CD4-positive, alpha-beta T cell treated with Interleukin-17A for 4 hours (primary cell): Measurements from ENCODE around the gene PLSCR2.
"Not testable (repeated sequence)": the region's sequence is repeated elsewhere in the genome, so short reads cannot be mapped to it uniquely, and the experiment has no call there.

ENCODE experiments used
- DNase-seq: peaks from one replicate; pipeline ENCODE4 v3.0.0-alpha.2; 2020; ENCODE audit warnings: mixed read lengths

PLSCR2 gene, protein sequence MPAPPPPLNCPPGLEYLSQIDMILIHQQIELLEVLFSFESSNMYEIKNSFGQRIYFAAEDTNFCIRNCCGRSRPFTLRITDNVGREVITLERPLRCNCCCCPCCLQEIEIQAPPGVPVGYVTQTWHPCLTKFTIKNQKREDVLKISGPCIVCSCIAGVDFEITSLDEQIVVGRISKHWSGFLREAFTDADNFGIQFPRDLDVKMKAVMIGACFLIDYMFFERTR

DNA sequence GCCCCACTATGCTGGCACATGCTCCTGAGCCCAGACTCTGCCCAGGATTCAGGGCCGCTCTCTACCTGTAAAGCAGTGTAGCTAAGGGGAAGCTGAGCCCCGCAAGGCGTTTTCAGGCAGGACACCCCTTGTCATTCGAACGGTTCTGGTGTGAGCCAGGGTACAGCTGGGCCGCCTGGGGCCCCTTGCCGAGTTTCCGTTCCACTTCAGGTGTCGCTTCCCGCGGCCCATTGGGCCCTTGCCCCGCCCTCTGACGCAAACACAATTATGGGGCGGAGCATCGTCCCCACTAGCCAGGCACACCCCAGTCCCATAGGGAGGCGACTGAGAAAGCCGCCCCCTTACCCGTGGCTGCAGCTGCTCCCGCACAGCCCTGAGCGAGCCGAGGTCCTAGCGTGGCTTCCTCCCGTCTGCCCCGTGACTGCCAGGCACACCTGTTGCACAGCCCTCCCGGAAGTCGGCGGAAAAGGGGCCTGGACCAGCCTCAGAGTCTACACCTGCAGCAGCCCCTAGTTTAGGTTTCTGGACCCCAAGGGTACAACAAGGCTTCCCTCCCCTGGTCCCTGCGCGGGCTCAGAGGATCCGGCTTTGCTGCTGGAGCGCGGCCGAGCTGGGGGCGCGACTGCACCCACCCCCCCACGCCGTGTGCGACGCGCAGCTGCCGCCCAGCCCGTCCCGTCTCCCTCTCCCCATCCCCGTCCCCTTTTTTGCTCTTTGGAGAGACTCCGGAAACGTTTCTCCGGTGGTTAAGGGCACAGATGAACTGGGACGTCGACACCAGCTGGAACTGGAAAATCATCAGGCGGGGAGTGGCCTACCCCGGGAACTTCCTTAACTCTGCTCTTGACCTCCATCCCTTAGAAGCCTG lies at the start of gene PLSCR2:
TSS of gene PLSCR2 (minus strand) at position 412 of the 868 bp plus-strand sequence. CDS start 9,657 bp downstream, outside the sequence.
- peak; percentile 79 for DNase-seq

DNA sequence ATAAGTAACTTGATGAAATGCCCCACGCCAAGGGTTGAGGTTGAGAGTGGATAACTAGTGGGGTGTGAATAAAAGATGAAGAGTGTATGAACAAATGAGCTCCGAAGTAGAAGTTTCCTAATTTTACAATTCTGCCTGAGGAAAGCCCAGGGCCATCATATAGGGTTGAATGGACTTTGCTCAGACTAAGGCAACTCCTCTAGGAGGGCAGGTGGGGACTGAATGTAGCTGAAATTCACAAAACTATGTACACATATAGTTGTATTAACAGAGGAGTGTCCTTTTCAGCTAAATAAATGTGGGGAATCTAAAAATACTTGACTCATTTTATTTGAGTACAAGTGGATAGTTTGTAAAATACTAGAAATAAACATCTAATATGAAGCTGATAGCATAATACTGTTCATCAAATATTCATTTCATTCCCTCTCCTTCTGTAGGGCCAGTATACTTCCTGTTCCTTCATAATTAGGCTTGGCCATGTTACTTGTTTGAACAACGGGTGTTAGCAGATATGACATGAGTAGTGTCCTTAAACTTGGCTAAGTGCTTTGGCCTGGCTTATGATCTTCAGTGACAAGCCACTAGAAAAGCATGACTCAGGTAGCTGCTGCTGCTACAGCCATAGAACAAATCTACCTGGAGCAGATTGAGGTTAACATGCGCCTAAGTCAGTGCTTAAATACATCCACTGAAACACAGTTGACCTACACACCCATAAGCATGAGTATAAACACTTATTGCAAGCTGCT lies 48.5 kb upstream of the PLSCR2 start:
- no peak for DNase-seq

DNA sequence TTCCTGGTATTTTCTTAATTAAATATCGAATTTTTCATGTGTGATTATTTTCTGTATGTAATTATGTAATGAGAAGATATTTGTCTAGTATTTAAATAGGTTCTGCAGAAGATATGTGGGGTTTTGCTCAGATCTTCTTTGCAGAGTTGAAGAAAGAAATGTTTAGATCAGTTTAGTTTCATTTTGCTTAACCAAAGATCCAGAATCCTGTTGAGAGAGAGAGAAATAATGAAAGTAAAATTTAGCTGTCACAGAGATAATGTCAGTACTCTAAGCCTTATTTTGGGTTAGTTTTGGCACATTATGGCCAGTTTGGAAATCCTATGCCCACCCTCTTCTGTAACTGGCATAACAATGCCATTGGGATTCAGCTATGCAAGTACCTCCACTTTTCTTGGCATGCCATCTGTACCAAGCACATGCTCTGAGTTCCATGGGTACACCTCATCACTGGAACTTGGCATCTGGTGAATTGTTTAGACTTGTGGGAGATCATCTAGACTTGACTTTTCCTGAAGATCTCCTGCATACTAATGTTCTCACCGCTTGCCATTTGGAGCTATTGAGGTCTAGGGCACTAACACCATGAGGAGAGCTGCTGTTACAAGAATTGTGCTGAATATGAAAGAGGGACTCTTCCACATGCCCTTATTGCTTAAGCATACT lies 44.2 kb upstream of the PLSCR2 start:
- DNase-seq = no peak

DNA sequence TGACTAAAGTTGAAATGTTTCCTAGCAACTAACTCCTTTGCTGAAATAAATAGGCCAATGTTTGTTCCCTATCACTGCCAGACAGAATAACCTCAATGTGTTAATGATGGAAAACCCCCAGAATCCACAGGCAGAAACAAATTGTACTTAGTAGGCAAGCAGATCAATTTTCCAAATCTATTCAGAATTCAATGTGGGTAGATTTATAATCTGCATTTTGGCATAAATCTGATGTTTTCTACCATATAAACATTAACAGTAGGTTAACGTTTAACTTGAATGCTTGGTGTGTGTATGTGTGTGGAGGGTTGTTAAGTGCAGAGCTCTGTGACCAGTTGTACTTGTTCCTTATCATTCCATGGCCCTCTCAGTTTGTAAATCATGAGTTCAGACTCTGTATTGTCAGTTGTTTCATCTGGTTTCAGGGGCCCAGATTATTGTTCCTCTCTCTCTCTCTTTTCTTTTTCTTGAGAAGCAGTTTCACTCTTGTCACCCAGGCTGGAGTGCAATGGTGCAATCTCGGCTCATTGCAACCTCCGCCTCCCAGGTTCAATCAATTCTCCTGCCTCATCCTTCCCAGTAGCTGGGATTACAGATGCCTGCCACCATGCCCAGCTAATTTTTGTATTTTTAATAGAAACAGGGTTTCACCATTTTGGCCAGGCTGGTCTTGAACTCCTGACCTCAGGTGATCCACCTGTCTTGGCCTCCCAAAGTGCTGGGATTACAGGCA lies 42.2 kb upstream of the PLSCR2 start:
- no peak for DNase-seq

DNA sequence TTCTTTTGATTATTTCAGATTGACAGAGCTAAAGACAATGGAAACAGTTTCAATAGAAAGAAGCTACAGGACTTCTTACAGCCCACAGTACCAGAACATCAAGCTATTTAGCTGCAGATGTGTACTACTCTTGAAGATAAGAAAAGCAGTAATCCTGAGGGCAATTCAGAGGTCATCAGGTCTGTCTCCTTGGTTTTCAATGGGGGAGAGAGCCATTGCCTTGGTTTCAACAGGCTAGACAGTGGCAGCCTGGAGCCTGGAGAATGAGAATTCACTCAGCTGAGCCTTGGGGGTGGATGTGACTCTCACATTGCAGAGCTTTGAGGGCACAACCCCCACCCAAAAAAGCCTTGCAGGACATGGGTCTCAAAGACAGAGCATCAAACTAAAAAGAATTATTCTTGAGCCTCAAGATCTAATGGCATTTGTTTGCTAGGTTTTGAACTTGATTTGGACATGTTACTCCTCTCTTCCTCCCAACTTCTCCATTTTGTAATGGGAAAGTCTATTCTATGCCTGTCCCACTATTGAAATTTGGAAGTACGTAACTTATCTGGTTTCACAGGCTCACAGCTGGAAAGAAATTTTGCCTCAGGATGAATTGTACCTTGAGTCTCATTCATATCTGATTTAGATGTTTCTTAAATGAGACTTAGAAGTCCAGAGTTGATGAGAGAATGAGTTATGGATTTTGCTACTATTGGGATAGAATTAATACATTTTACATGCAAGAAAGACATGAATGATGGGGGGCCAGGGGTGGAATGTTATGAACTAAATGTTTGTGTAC lies 38.2 kb upstream of the PLSCR2 start:
- no peak for DNase-seq

DNA sequence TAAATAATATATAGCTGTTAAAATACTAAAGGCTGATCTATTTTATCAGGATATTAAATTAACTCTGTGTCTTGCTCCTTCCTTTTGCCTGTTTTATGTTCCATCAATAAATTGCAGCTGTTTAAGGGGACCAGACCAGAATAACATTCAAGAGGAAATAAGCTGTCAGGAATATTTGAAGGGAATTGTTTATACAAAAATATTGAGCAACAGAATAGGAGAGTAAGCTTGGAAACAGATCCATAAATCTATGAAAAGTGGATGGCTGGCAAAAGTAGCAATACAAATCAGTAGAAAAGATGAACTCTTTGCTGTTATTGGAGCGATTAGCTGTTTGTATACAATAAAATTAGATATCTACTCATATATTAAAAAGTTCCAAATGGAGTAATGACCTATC lies 36.2 kb upstream of the PLSCR2 start:
- DNase-seq = no peak

DNA sequence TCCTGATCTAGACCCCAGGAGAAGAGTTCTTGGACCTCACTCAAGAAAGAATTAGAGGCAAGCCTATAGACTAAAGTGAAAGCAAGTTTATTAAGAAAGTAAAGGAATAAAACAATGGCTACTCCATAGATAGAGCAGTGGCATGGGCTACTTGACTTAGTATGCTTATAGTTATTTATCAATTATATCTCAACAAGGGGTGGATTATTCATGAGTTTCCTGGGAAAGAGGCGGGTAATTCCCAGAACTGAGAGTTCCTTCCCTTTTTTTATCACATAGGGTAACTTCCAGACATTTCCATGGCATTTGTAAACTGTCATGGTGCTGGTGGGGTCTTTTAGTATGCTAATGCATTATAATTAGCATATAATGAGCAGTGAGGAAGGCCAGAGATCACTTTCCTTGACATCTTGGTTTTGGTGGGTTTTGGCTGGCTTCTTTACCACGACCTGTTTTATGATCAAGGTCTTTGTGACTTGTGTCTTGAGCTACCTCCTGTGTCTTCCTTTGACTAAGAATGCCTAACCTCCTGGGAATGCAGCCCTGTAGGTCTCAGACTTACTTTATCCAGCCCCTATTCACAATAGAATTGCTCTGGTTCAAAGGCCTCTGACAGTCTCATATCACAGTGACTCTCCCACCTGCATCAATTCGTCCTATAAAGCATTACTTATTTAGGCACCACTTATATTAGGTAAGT lies 35.3 kb upstream of the PLSCR2 start:
- no peak for DNase-seq

DNA sequence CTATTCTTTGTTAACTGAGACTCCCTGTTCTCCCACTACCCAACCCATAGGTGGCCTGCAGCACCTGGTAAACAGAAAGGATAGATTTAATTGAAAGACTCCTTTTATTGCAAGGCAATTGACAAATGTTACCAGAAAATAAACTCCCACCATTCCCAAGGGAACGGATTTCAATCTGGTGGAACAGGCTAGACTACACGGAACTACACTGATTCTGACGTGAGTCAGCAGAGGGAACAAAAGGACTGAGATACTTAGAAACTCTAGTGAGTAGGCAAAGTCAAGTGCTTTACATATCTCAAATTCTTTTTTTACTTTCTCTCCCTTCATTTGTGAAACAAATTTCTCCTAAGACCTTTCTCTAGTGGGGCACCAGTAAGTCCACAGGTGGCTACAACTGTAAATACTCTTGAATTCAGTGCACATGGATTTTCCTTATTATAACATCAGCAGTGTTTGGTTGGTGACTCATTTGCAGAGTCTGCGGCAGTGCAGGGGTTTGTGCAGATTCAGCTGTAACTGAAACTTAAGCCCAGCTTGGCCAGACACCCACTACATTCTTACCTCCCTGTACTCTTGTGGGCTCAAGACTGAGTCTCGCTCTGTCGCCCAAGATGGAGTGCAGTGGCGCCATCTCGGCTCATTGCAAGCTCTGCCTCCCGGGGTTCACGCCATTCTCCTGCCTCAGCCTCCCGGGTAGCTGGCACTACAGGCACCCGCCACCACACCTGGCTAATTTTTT lies 34.3 kb upstream of the PLSCR2 start:
- DNase-seq = no peak

DNA sequence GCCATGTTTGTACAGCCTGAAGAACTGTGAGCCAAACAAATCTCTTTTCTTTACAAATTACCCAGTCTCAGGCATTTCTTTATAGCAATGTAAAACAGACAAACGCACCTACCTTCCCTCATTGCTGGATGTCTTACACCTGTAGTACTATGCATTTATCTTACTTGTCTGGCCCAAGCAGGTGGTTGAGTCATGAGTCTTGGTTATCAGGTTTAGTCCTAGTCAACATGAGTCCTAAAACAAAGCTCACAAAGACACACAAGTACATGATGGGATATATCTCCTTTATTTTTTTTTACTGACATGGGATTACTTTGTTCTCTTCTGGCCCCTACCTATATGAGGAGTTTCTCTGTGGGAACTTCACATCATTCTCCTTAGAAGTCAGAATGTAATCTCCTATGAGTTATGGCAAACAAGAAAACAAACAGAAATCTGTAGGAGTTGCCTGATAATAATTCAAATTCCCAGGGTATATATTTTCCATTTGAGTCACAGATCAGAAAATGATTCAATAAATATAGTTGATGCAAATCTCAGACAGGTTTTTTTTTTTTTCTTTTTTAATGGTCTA lies 33.6 kb upstream of the PLSCR2 start:
- no peak for DNase-seq

DNA sequence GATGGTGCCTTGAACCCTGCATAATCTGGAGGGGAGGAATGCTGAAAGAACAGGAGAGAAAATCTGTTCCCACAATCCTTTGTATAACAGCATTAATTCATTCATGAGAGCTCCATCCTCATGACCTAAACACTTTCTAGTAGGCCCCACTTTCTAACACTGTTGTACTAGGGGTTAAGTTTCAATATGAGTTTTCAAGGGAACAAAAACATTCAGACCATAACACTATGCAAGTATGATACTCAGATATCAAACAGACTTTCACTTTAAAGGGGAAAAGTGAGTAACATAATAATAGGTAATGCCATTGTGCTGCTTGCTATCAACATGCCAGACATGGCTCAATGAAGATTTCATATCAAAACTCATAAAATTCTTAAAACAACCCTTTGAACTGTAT lies 32.4 kb upstream of the PLSCR2 start:
- DNase-seq = no peak

DNA sequence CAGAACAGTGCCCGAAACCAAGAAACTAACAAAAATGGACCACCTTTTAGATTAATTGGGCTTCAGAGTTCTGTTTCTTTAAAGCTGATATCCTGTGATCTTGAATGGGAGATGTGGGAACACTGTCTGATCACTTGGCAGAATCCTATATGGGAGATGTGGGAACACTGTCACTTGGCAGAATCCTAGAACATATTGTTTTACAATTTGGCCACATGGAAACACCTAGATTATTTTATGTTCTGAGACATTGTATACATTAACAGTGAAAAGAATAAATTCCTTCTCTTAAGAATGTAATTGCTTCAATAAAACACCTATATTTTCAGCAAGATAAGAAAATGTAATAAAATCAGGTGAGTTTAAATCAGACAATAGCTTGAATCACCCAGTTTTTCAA lies 30.3 kb upstream of the PLSCR2 start:
- DNase-seq = no peak

DNA sequence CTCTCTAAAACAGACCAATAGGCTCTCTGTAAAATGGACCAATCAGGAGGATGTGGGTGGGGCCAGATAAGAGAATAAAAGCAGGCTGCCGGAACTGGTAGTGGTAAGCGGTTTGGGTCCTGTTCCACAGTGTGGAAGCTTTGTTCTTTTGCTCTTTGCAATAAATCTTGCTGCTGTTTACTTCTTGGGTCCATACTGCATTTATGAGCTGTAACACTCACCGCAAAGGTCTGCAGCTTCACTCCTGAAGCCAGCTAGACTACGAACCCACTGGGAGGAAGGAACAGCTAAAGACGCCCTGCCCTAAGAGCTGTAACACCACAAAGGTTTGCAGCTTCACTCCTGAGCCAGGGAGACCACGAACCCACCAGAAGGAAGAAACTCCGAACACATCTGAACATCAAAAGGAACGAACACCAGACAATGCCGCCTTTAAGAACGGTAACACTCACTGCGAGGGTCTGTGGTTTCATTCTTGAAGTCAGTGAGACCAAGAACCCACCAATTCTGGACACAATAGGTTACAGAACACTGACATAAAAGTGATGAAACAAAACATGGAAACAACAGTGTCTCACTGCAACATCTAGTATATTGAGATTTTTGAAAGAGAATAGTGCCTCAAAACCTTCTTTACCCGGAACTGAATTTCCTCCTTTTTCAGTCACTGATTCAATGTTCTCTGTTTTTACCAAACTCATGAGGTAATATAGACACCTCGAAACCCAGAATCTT lies 28.8 kb upstream of the PLSCR2 start:
- peak; percentile 19 for DNase-seq

DNA sequence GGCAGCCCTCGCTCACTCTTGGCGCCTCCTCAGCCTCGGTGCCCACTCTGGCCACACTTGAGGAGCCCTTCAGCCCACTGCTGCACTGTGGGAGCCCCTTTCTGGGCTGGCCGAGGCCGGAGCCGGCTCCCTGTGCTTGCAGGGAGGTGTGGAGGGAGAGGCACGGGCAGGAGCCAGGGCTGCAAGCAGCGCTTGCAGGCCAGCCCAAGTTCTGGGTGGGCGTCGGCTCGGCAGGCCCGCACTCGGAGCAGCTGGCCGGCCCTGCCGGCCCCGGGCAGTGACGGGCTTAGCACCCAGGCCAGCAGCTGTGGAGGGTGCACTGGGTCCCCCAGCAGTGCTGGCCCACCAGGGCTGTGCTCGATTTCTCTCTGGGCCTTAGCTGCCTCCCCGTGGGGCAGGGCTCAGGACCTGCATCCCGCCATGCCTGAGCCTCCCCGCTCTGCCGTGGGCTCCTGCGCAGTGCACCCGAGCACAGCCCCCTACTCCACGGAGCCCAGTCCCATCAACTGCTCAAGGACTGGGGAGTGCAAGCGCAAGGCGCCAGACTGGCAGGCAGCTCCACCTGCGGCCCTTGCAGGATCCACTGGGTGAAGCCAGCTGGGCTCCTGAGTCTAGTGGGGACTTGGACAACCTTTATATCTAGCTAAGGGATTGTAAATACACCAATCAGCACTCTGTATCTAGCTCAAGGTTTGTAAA lies 27.9 kb upstream of the PLSCR2 start:
- DNase-seq = not testable (repeated sequence)

DNA sequence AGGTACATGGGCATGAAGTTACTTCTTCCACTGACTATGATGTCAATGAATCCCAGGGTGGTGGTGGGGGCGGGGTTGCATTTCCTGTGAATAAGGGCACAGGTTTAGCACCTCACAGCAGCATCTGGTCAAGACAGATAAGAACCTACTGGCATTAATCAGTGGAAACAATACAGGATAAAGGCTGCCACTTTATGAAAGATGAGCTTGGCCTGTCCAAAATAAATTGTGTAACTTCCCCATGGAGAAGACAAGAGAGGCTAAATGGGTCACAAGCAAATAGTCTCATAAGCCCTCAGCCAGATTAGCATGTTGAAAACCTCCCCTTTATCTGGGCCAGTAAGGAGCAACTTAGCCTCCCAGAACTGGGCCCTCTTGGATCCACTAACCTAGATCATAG lies 27.4 kb upstream of the PLSCR2 start:
- DNase-seq = no peak

DNA sequence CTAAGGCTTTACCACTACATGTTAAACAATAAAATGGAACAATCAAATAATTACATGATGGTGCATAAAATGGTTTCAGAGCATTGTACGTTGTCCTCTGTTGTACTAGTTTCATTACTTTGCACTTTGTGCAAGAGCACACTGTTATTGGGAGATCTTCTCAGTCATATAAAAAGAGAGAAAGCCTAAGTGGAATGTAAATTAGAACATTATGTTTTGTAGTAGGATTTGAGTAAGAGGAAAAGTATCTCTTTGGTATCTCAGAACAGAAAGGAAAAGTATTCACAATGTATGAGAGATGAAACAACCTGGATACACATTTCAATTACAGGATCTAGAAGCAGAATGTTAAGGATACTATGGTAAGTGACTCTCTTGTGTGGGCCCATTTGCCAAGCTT lies 26.9 kb upstream of the PLSCR2 start:
- no peak for DNase-seq

DNA sequence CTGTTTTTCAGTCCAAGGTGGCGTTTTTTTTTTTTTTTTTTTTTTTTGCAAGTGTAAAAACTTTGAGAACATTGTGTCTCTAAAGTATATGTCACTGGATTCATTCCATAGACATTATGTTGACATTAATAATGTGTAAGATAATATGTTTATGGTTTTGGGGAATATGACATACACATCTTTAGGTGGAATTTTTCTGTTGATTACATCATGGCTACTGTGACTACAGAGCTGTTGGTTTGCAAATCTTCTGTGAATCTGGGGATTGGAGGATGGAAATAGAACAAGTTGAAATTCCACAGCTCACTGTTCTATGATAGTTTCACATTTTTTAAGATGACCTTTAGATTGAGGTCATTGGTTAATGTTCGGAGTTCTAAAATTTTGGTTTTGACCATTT lies 24.4 kb upstream of the PLSCR2 start:
- DNase-seq = no peak

DNA sequence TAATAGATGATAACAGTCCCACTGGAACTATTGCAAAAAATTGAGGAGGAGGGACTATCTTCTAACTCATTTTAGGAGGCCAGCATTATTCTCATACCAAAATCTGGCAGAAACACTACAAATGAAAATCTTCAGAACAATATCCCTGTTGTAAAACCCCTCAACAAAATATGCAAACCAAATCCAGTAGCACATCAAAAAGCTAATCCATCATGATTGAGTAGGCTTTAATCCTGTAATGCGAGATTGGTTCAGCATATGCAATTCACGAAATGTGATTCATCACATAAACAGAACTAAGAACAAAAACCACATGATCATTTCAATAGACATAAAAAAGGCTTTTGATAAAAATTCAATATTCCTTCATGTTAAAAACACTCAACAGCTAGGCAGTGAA lies 23.9 kb upstream of the PLSCR2 start:
- no peak for DNase-seq

DNA sequence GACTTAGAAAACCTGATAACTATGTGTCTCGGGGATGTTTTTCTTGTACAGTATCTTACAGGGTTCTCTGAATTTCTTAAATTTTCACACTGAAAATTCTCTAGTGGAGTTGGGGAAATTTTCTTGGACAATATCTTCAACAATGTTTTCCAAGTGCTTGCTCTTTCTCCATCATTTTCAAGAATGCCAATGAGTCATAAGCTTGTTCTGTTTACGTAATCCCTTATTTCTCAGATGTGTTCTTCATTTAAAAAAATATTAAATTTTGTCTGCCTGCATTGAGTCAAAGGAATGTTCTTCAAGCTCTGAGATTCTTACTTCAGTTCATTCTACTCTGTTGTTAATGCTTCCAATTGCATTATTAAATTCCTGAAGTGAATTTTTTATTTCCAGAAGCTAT lies 21.9 kb upstream of the PLSCR2 start:
- no peak for DNase-seq
